GM12801 (cell line): Measurements from ENCODE around the gene NHEJ1.

ENCODE experiments used
- CTCF ChIP-seq: IDR thresholded peaks from one replicate; pipeline ENCODE4 v1.5.1; 2011; ENCODE audit warnings: control low read depth; ENCODE audit not compliant: insufficient read length; ENCODE audit errors: extremely low read depth

NHEJ1 gene

GRCh38 chr2:219160186-219161017 is at the start of gene NHEJ1:
Gene NHEJ1 (minus strand): TSS chr2:219160815. CDS start chr2:219158362, 2,453 bp downstream.
- TF ChIP-seq CTCF: no peak

- TF ChIP-seq CTCF: no peak
Observed at GRCh38 chr2:219209236-219210195, 48.9 kb upstream of the NHEJ1 start.

GRCh38 chr2:219207884-219208740 is 47.5 kb upstream of the NHEJ1 start:
- TF ChIP-seq CTCF: no peak

GRCh38 chr2:219207134-219207883 is 46.7 kb upstream of the NHEJ1 start:
- TF ChIP-seq CTCF: no peak

GRCh38 chr2:219206328-219207133 is 45.9 kb upstream of the NHEJ1 start, which contains the start of gene ZFAND2B:
Gene ZFAND2B (plus strand): TSS chr2:219206782. CDS start chr2:219206988, 206 bp downstream.
- no peak for TF ChIP-seq CTCF

GRCh38 chr2:219205981-219206327 is 45.3 kb upstream of the NHEJ1 start:
- TF ChIP-seq CTCF: no peak
